ENCODE measurements around the gene MT1M.
"Not testable (repeated sequence)": the region's sequence is repeated elsewhere in the genome, so short reads cannot be mapped to it uniquely, and the experiment has no call there.

The MT1M gene

DNA sequence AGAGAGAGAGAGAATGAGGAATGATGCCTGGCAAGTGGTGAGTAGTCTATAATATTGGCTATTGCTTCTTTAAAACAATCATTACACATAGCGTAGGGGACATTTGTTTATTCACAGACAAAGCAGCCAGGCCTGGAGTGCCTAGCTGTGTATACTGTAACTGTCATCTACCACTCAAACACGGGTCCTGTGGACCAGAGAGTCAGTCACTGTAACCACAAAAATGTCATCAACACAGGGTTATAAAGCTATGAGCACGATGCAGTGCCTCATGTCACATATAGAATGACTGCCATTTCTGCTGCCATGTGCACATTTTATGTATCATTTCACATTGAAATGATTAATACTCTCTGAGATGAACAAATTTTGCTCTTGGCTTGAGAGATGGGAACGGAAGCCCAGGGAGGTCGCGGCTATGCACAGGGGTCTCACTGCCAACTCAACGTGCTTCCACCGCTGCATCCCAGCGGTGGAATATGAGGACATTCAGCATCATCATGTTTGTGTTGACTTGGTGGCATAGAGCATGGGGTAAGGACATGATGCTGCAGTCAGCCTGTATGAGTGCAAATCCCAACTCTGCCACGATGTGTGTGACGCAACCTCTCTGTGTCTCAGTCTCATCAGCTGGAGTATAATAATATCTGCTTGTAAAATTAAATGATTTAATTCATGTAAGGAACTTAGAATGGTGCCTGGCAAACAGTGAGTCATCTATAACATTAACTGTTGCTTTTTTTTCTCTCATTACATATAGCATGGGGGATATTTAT is 40.5 kb downstream of the MT1M start:
- TF ChIP-seq CTCF (IDR thresholded peaks at IDR 0.05; ENCODE audit: insufficient read depth, low read length, missing control alignments): no peak
- POLR2A ChIA-PET: no interaction called here
- no peak for DNase-seq (ENCODE audit: low read depth, low spot score)
- H3K4me3 ChIP-seq (ENCODE audit: low read depth, low read length): no peak overlapping the region
- CTCF ChIA-PET: interaction anchor here (0.9 to 2.1 kb wide), 5 partner anchors 24 to 117 kb away, joined by 3 to 18 read pairs (median 3); no protein-coding TSS in a partner anchor

GRCh38 chr16:56673921-56674320 is 41.5 kb downstream of the MT1M start:
- ChIA-PET CTCF (interaction anchor here (0.6 to 2.1 kb wide), 10 partner anchors 22 to 155 kb away, joined by 3 to 18 read pairs (median 3); partner anchors contain the start of gene MT2A), POLR2A (no interaction called here)
- no peak for DNase-seq (ENCODE audit: low read depth, low spot score)
- peak; percentile 48 for TF ChIP-seq CTCF (IDR thresholded peaks at IDR 0.05; ENCODE audit: insufficient read depth, low read length, missing control alignments)
- H3K4me3 ChIP-seq (ENCODE audit: low read depth, low read length): no peak overlapping the region

- DNase-seq (ENCODE audit: low read depth, low spot score); H3K4me3 ChIP-seq (ENCODE audit: low read depth, low read length); POLR2A ChIA-PET: not testable (repeated sequence)
- CTCF ChIA-PET: interaction anchor here (0.6 to 2.1 kb wide), 7 partner anchors 22 to 154 kb away, joined by 3 to 18 read pairs (median 4); partner anchors contain the start of gene MT2A
Measured at GRCh38 chr16:56674570-56674969, 42.1 kb downstream of the MT1M start.

DNA sequence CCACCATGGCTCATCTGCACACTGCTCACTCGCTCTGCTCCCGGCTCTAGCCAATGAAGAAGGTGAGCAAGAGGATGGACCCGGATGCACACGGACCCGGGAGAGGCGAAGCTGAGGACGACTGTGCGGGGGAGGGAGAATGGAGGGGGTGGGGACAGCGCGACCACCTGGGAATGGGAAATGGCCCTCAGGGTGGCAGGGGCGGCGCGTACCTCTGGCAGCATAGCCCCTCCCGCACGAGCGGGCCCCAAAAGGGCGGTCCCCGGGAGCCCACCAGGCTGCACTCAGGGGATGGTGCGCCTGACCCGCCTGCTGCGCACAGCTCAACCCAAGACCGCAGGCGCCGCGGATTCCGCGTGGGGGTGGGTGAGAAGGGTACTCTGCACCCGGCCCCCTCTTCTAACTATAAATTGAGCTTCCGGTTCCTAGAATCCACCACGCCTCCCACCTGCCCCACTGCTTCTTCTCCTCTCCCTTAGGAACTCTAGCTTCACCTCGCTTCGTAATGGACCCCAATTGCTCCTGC is 43.3 kb downstream of the MT1M start:
- no peak overlapping the region for H3K4me3 ChIP-seq (ENCODE audit: low read depth, low read length)
- POLR2A ChIA-PET: no interaction called here

DNA sequence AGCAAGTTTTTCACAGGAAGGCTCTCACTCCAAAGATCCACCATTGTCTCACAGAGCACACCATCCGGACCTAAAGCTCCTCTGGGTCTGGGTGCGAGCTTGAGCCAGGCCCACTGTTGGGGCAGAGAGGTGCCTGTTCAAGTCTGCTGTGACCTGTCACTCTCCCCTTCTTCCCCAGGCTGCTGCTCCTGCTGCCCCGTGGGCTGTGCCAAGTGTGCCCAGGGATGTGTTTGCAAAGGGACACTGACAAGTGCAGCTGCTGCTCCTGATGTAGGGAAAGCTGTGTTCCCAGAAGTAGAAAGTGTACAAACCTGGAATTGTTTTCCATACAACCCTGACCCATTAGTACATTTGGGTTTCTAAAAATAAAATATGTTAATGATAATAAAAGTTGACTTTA is 45.0 kb downstream of the MT1M start:
- ChIA-PET POLR2A (no interaction called here), CTCF (interaction anchor here (1.1 to 1.2 kb wide), 4 partner anchors 25 to 113 kb away, joined by 3 to 5 read pairs (median 4); partner anchors contain the start of gene MT1E)
- H3K4me3 ChIP-seq (ENCODE audit: low read depth, low read length): no peak overlapping the region
- no peak for DNase-seq (ENCODE audit: low read depth, low spot score)
- TF ChIP-seq CTCF (IDR thresholded peaks at IDR 0.05; ENCODE audit: insufficient read depth, low read length, missing control alignments): no peak

More for the DNA sequence above, 43.3 kb downstream of the MT1M start:
- no peak for DNase-seq (ENCODE audit: low read depth, low spot score)
- TF ChIP-seq CTCF (IDR thresholded peaks at IDR 0.05; ENCODE audit: insufficient read depth, low read length, missing control alignments): no peak
- CTCF ChIA-PET: interaction anchor here (1.3 to 1.7 kb wide), 2 partner anchors 22 to 26 kb away, joined by 3 to 5 read pairs; no protein-coding TSS in a partner anchor

DNA sequence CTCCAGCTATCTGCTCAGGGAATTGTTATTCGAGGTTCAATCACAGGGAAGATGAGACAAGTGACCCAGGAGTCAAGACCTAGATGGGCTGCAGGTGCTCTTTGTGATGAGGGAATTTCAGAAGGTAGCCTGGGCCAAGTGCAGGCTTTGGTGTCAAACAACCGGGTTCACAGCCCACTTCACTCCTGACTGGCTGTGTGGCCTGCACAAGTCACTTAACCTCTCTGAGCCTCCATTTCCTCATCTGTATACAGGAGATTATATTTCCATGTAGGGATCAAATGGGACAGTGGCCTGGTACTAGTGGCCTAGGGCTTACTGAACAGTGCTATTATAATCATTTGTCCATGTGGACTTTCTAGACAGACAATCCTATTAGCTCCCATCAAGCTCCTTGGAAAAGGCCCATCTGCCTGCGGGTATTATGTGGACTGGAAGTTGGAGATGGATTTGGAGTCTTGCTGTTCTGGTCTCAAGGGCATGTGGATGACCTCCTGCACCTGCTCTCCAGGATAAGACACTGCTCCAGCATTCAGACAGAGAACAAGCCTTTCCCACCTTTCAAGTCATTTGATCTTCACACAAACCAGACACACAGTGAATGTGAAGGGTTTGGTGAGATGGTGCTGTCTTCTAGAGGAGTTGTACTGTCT is 46.7 kb downstream of the MT1M start:
- POLR2A ChIA-PET: no interaction called here
- no peak for DNase-seq (ENCODE audit: low read depth, low spot score)
- no peak for TF ChIP-seq CTCF (IDR thresholded peaks at IDR 0.05; ENCODE audit: insufficient read depth, low read length, missing control alignments)
- no peak overlapping the region for H3K4me3 ChIP-seq (ENCODE audit: low read depth, low read length)
- CTCF ChIA-PET: interaction anchor here (1.3 to 2.1 kb wide), 3 partner anchors 16 to 165 kb away, joined by 3 to 7 read pairs (median 3); no protein-coding TSS in a partner anchor
